ENCODE measurements around the gene MSH3.
"Not testable (repeated sequence)": the region's sequence is repeated elsewhere in the genome, so short reads cannot be mapped to it uniquely, and the experiment has no call there.

GRCh38 chr5:80740488-80740887 lies 86.0 kb downstream of the MSH3 start:
- not testable (repeated sequence) for TF ChIP-seq POU6F1 (CRISPR knock-in tag; IDR thresholded peaks at IDR 0.05; ENCODE audit: borderline replicate concordance, low read depth); RARB (CRISPR knock-in tag; IDR thresholded peaks at IDR 0.05); ISL1 (CRISPR knock-in tag; IDR thresholded peaks at IDR 0.05); ARNTL (CRISPR knock-in tag; IDR thresholded peaks at IDR 0.05; ENCODE audit: borderline replicate concordance, low read depth); CSRNP3 (CRISPR knock-in tag; IDR thresholded peaks at IDR 0.05); ZFP3 (CRISPR knock-in tag; IDR thresholded peaks at IDR 0.05); TOX (CRISPR knock-in tag; IDR thresholded peaks at IDR 0.05; ENCODE audit: borderline replicate concordance); ZNF565 (CRISPR knock-in tag; conservative IDR thresholded peaks at IDR 0.05; ENCODE audit: low read depth); CSDC2 (CRISPR knock-in tag; IDR thresholded peaks at IDR 0.05); PATZ1 (CRISPR knock-in tag; IDR thresholded peaks at IDR 0.05; ENCODE audit: borderline replicate concordance)

Measured in SK-N-SH treated with all-trans-retinoic acid at 6 μM for 48 hours (cell line).